GM18873 (cell line): Measurements from ENCODE around the gene TBRG4.
"Not testable (repeated sequence)": the region's sequence is repeated elsewhere in the genome, so short reads cannot be mapped to it uniquely, and the experiment has no call there.

Experiments
- ATAC-seq: cut with Tn5 transposase; IDR thresholded peaks from one replicate; pipeline ENCODE4 v1.9.1; 2021; ENCODE audit warnings: mild to moderate bottlenecking, moderate library complexity, moderate number of reproducible peaks; ENCODE audit not compliant: unreplicated experiment, low FRiP score

Gene TBRG4

GRCh38 chr7:45111298-45112223, at the start of gene TBRG4:
Gene TBRG4 (minus strand): TSS chr7:45111697. CDS start chr7:45109237, 2,460 bp downstream.
- ATAC-seq = peak; percentile 86

GRCh38 chr7:45161138-45161537, 49.6 kb upstream of the TBRG4 start:
- ATAC-seq = no peak

- ATAC-seq = no peak
Observed at GRCh38 chr7:45160417-45160881, 49.0 kb upstream of the TBRG4 start.

GRCh38 chr7:45159296-45159695, 47.8 kb upstream of the TBRG4 start:
- no peak for ATAC-seq

- no peak for ATAC-seq
Observed at GRCh38 chr7:45158471-45158870, 47.0 kb upstream of the TBRG4 start.

- ATAC-seq = no peak
Observed at GRCh38 chr7:45157653-45158401, 46.3 kb upstream of the TBRG4 start, which contains the start of gene RAMP3. Gene RAMP3 (plus strand): TSS chr7:45157791. CDS start chr7:45157829, 38 bp downstream.

- ATAC-seq = no peak
Observed at GRCh38 chr7:45157286-45157652, 45.8 kb upstream of the TBRG4 start.

- no peak for ATAC-seq
Observed at GRCh38 chr7:45156516-45157272, 45.2 kb upstream of the TBRG4 start.

- no peak for ATAC-seq
Observed at GRCh38 chr7:45155941-45156340, 44.4 kb upstream of the TBRG4 start.

GRCh38 chr7:45155357-45155900, 43.9 kb upstream of the TBRG4 start:
- no peak for ATAC-seq

- not testable (repeated sequence) for ATAC-seq
Observed at GRCh38 chr7:45153861-45154260, 42.4 kb upstream of the TBRG4 start.

- ATAC-seq = no peak
Observed at GRCh38 chr7:45153233-45153632, 41.7 kb upstream of the TBRG4 start.

- ATAC-seq = no peak
Observed at GRCh38 chr7:45151967-45152366, 40.5 kb upstream of the TBRG4 start.

- ATAC-seq = no peak
Observed at GRCh38 chr7:45151131-45151684, 39.7 kb upstream of the TBRG4 start.

- no peak for ATAC-seq
Observed at GRCh38 chr7:45150199-45150598, 38.7 kb upstream of the TBRG4 start.

GRCh38 chr7:45149606-45150005, 38.1 kb upstream of the TBRG4 start:
- ATAC-seq = no peak

- ATAC-seq = no peak
Observed at GRCh38 chr7:45148653-45148973, 37.1 kb upstream of the TBRG4 start.

GRCh38 chr7:45147858-45148652, 36.6 kb upstream of the TBRG4 start:
- ATAC-seq = no peak
